ENCODE measurements around the gene TAPT1.

Gene TAPT1

GRCh38 chr4:16269240-16269639 lies 43.0 kb upstream of the TAPT1 start:
- H3K9me2 ChIP-seq (ENCODE audit: low read depth, low read length): no peaks in the 10 kb centered on the region
- no peak overlapping the region for H3K4me3 ChIP-seq (ENCODE audit: low read depth, low read length, poor library complexity, severe bottlenecking)
- TF ChIP-seq CTCF (IDR thresholded peaks at IDR 0.05; ENCODE audit: low read length) (no peak), EZH2 (IDR thresholded peaks at IDR 0.05; ENCODE audit: borderline replicate concordance, low read length) (no peak)
- H3K36me3 ChIP-seq (ENCODE audit: insufficient read depth, low read length): no peaks in the 10 kb centered on the region
- no peaks in the 10 kb centered on the region for H3K9me3 ChIP-seq (ENCODE audit: low read length)
- no peak overlapping the region for H3K4me2 ChIP-seq (ENCODE audit: low read length)
- H3K9ac ChIP-seq (ENCODE audit: low read length): no peak overlapping the region
- H3F3A ChIP-seq (ENCODE audit: insufficient read depth, low read length): no peaks in the 10 kb centered on the region
- H4K20me1 ChIP-seq (ENCODE audit: insufficient read depth, low read length): no peaks in the 10 kb centered on the region
- no peak overlapping the region for H3K27ac ChIP-seq (ENCODE audit: low read depth, low read length, poor library complexity, severe bottlenecking)
- no peaks in the 10 kb centered on the region for H3K27me3 ChIP-seq (ENCODE audit: insufficient read depth, low read length)
- H3K79me2 ChIP-seq (ENCODE audit: insufficient read depth, low read length): no peaks in the 10 kb centered on the region
- no peak overlapping the region for H2AFZ ChIP-seq (ENCODE audit: low read length)
- H3K4me1 ChIP-seq (ENCODE audit: insufficient read depth, low read length, severe bottlenecking): no peaks in the 10 kb centered on the region

GRCh38 chr4:16268290-16268689 lies 42.0 kb upstream of the TAPT1 start:
- H3K9ac ChIP-seq (ENCODE audit: low read length): no peak overlapping the region
- H3K4me3 ChIP-seq (ENCODE audit: low read depth, low read length, poor library complexity, severe bottlenecking): no peak overlapping the region
- H3K9me3 ChIP-seq (ENCODE audit: low read length): no peaks in the 10 kb centered on the region
- no peak for TF ChIP-seq CTCF (IDR thresholded peaks at IDR 0.05; ENCODE audit: low read length)
- TF ChIP-seq EZH2 (IDR thresholded peaks at IDR 0.05; ENCODE audit: borderline replicate concordance, low read length): no peak
- no peaks in the 10 kb centered on the region for H3K36me3 ChIP-seq (ENCODE audit: insufficient read depth, low read length)
- no peaks in the 10 kb centered on the region for H3K79me2 ChIP-seq (ENCODE audit: insufficient read depth, low read length)
- no peak overlapping the region for H3K4me2 ChIP-seq (ENCODE audit: low read length)
- H3F3A ChIP-seq (ENCODE audit: insufficient read depth, low read length): no peaks in the 10 kb centered on the region
- H3K4me1 ChIP-seq (ENCODE audit: insufficient read depth, low read length, severe bottlenecking): no peaks in the 10 kb centered on the region
- H4K20me1 ChIP-seq (ENCODE audit: insufficient read depth, low read length): no peaks in the 10 kb centered on the region
- no peak overlapping the region for H2AFZ ChIP-seq (ENCODE audit: low read length)
- no peaks in the 10 kb centered on the region for H3K27me3 ChIP-seq (ENCODE audit: insufficient read depth, low read length)
- no peaks in the 10 kb centered on the region for H3K9me2 ChIP-seq (ENCODE audit: low read depth, low read length)
- H3K27ac ChIP-seq (ENCODE audit: low read depth, low read length, poor library complexity, severe bottlenecking): no peak overlapping the region

- H3F3A ChIP-seq (ENCODE audit: insufficient read depth, low read length): no peaks in the 10 kb centered on the region
- no peak overlapping the region for H3K4me2 ChIP-seq (ENCODE audit: low read length)
- H3K27ac ChIP-seq (ENCODE audit: low read depth, low read length, poor library complexity, severe bottlenecking): no peak overlapping the region
- no peak overlapping the region for H3K9ac ChIP-seq (ENCODE audit: low read length)
- H4K20me1 ChIP-seq (ENCODE audit: insufficient read depth, low read length): no peaks in the 10 kb centered on the region
- H3K9me2 ChIP-seq (ENCODE audit: low read depth, low read length): no peaks in the 10 kb centered on the region
- no peaks in the 10 kb centered on the region for H3K79me2 ChIP-seq (ENCODE audit: insufficient read depth, low read length)
- no peak overlapping the region for H2AFZ ChIP-seq (ENCODE audit: low read length)
- H3K4me3 ChIP-seq (ENCODE audit: low read depth, low read length, poor library complexity, severe bottlenecking): no peak overlapping the region
- H3K36me3 ChIP-seq (ENCODE audit: insufficient read depth, low read length): no peaks in the 10 kb centered on the region
- no peaks in the 10 kb centered on the region for H3K27me3 ChIP-seq (ENCODE audit: insufficient read depth, low read length)
- no peaks in the 10 kb centered on the region for H3K9me3 ChIP-seq (ENCODE audit: low read length)
- TF ChIP-seq EZH2 (IDR thresholded peaks at IDR 0.05; ENCODE audit: borderline replicate concordance, low read length) (no peak), CTCF (IDR thresholded peaks at IDR 0.05; ENCODE audit: low read length) (no peak)
- H3K4me1 ChIP-seq (ENCODE audit: insufficient read depth, low read length, severe bottlenecking): peaks cover 2% of the 10 kb centered on the region
These were observed 41.4 kb upstream of the TAPT1 start for GRCh38 chr4:16267639-16268038.

Data from OCI-LY1 (cell line).